K562 (cell line): ENCODE results near the gene ADPGK. TPM values are rescaled to one million over a fixed set of nuclear protein-coding genes. Genes with fewer than 3 reads are reported as not detected.

ENCODE experiments used
- BRD9 ChIP-seq: fragments of 450-650 bp; IDR thresholded peaks from 2 replicates; pipeline ENCODE4 v1.6.1; 2018; ENCODE audit warnings: low read depth; ENCODE audit not compliant: partially characterized antibody
- GTF2A2 ChIP-seq: IDR thresholded peaks from 2 replicates; pipeline ENCODE4 v1.6.1; 2016; ENCODE audit warnings: mild to moderate bottlenecking, missing genetic modification characterization, missing compliant biosample characterization
- HNRNPK ChIP-seq: fragments of 200-400 bp; formaldehyde crosslinking; IDR thresholded peaks from one replicate; pipeline ENCODE4 v1.6.1; 2018; ENCODE audit warnings: mild to moderate bottlenecking, low read depth, low read length; ENCODE audit not compliant: poor library complexity, severe bottlenecking
- PHF20 ChIP-seq: fragments of 450-650 bp; IDR thresholded peaks from 2 replicates; pipeline ENCODE4 v1.6.1; 2018; ENCODE audit not compliant: partially characterized antibody
- POLR2A ChIP-seq: fragments of 450-650 bp; conservative IDR thresholded peaks from 2 replicates; pipeline ENCODE4 v1.6.1; 2016
- POLR2AphosphoS2 ChIP-seq: IDR thresholded peaks from 2 replicates; pipeline ENCODE4 v1.6.1; 2012; ENCODE audit warnings: low read length, improper control_type of control experiment
- TEAD4 ChIP-seq, 2 experiments: sonication (generic) in 1 of 2; formaldehyde crosslinking in 1 of 2; IDR thresholded peaks; 2 replicates each; pipeline versions ENCODE4 v1.6.1 to v1.8.0; 2012 to 2022; ENCODE audit warnings: borderline replicate concordance in 1 of 2, inconsistent platforms in 1 of 2, low read length in 1 of 2, mild to moderate bottlenecking in 1 of 2, missing genetic modification reagents in 1 of 2
- TRIM28 ChIP-seq: fragments of 450-650 bp; IDR thresholded peaks from 2 replicates; pipeline ENCODE4 v1.6.1; 2017
- YY1 ChIP-seq, 3 experiments: IDR thresholded peaks; 2 replicates each; pipeline ENCODE4 v1.6.1; 2011; ENCODE audit warnings: low read length in 2 of 3, mild to moderate bottlenecking in 2 of 3, moderate library complexity in 2 of 3, borderline replicate concordance in 1 of 3, control low read depth in 1 of 3, low read depth in 1 of 3; ENCODE audit not compliant: insufficient read depth in 3 of 3, insufficient replicate concordance in 2 of 3, control insufficient read depth in 1 of 3, insufficient read length in 1 of 3; ENCODE audit errors: extremely low read depth in 1 of 3
- ZNF232 ChIP-seq: sonication (generic); formaldehyde crosslinking; IDR thresholded peaks from 2 replicates; pipeline ENCODE4 v1.8.0; 2022; ENCODE audit warnings: mild to moderate bottlenecking, missing genetic modification reagents
- polyA plus RNA-seq, 8 experiments: library from polyadenylated mRNA; depleted of rRNA in 4 of 8; stranded (reverse) in 5 of 8; unstranded in 3 of 8; fragments of >200 nt; fragmentation: Nextera tagmentation in 2 of 8; fragmentation: Illumina TruSeq in 1 of 8; extraction: Ambion mirVana in 2 of 8; extraction: Trizol in 1 of 8; gene quantifications; 2 replicates each; pipeline versions ENCODE4 v1.2.1 to v1.2.3, GENCODE V29; 2011 to 2014; ENCODE audit warnings: inconsistent platforms in 1 of 8, missing spikeins in 1 of 8
- total RNA-seq, 7 experiments: library from RNA; depleted of rRNA in 6 of 7; stranded (reverse); fragments of >200 nt in 6 of 7; fragmentation: Illumina TruSeq in 2 of 7; extraction: Trizol in 2 of 7; gene quantifications; 2 replicates each; pipeline versions ENCODE4 v1.2.1 to v1.2.3, GENCODE V29; 2011 to 2021; ENCODE audit warnings: low replicate concordance in 1 of 7
- TF ChIP-seq, protein P1 (sequence below): fragments of 250-450 bp; sonication (Bioruptor Pico); IDR thresholded peaks from 2 replicates; pipeline ENCODE4 v1.8.0; 2021; ENCODE audit warnings: borderline replicate concordance, mild to moderate bottlenecking, moderate library complexity; ENCODE audit not compliant: poor library complexity, severe bottlenecking
- TF ChIP-seq, protein P2 (sequence below): sonication (generic); formaldehyde crosslinking; IDR thresholded peaks from 2 replicates; pipeline ENCODE4 v1.8.0; 2022; ENCODE audit warnings: mild to moderate bottlenecking, missing genetic modification reagents
- TF ChIP-seq, protein P3 (sequence below), 3 experiments: IDR thresholded peaks in 2 of 3; conservative IDR thresholded peaks in 1 of 3; 2 replicates each; pipeline ENCODE4 v1.5.1; 2011 to 2012; ENCODE audit warnings: low read length in 3 of 3, mild to moderate bottlenecking in 3 of 3, control low read depth in 2 of 3, improper control_type of control experiment in 1 of 3, inconsistent platforms in 1 of 3, low read depth in 1 of 3, mixed read lengths in 1 of 3, moderate library complexity in 1 of 3; ENCODE audit not compliant: insufficient read depth in 2 of 3
- TF ChIP-seq, protein P4 (sequence below), 2 experiments: fragments of 150-350 bp in 1 of 2; IDR thresholded peaks; 2 replicates each; pipeline ENCODE4 v1.6.1; 2012 to 2016; ENCODE audit warnings: low read depth in 2 of 2, low read length in 2 of 2, mild to moderate bottlenecking in 1 of 2, moderate library complexity in 1 of 2

ADPGK gene
- total and polyA plus RNA-seq, 9 of the 15 experiments (the other 6 are each of a cell fraction or from before 2014, with no cell fraction given): 13.4 to 97.4 (median 48.5) TPM

DNA sequence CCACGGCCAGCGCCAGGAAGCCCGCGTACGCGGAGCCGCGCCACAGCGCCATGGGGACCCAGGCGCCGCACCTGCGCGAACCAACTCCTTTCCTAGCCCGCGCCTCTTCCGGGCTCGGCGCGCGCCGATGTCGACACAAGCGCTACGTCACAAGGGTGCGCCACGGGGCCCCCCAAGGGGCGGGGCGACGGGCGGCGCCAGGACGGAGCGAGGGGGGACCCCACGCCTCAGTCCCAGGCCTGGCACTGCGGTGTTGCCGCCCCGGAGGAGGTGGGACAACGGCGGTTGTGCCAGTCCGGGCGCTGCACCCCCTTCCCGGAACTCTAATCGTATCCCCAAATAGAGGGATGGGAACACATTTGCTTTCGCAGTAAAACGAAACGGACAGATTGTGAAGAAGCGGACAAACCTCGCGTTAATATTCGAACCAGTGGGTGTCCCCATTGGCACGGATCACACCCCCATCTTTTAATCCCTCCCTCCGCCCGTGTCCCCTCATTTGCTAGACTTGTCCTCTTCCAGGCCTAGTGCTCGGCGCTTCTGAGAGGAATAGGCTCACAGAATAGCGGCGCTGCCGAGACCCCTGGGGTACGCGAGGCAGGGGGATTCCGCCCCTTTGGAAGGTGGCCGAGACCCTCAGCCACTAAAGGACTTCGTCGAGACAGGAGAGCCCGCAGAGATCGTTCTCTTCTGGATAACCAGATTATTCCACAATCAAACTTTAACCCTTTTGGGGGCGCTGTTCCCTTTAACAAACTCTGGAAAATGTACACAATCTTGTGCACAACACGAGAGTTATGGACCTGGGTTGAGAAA is at the start of gene ADPGK (continued):
- no peak for TF ChIP-seq HNRNPK
- TF ChIP-seq GTF2A2 (tag): no peak
- TF ChIP-seq YY1 (IDR thresholded peaks at IDR 0.05; ENCODE audit: borderline replicate concordance in 1 of 3, control insufficient read depth in 1 of 3, extremely low read depth in 1 of 3, insufficient read depth in 3 of 3, insufficient read length in 1 of 3, insufficient replicate concordance in 2 of 3, low read depth in 1 of 3, low read length in 2 of 3): peak; percentile 39 to 87 (median 75)
- TF ChIP-seq, protein P1, sequence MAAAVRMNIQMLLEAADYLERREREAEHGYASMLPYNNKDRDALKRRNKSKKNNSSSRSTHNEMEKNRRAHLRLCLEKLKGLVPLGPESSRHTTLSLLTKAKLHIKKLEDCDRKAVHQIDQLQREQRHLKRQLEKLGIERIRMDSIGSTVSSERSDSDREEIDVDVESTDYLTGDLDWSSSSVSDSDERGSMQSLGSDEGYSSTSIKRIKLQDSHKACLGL (CRISPR knock-in tag): peak; percentile 55
- TF ChIP-seq, protein P2, sequence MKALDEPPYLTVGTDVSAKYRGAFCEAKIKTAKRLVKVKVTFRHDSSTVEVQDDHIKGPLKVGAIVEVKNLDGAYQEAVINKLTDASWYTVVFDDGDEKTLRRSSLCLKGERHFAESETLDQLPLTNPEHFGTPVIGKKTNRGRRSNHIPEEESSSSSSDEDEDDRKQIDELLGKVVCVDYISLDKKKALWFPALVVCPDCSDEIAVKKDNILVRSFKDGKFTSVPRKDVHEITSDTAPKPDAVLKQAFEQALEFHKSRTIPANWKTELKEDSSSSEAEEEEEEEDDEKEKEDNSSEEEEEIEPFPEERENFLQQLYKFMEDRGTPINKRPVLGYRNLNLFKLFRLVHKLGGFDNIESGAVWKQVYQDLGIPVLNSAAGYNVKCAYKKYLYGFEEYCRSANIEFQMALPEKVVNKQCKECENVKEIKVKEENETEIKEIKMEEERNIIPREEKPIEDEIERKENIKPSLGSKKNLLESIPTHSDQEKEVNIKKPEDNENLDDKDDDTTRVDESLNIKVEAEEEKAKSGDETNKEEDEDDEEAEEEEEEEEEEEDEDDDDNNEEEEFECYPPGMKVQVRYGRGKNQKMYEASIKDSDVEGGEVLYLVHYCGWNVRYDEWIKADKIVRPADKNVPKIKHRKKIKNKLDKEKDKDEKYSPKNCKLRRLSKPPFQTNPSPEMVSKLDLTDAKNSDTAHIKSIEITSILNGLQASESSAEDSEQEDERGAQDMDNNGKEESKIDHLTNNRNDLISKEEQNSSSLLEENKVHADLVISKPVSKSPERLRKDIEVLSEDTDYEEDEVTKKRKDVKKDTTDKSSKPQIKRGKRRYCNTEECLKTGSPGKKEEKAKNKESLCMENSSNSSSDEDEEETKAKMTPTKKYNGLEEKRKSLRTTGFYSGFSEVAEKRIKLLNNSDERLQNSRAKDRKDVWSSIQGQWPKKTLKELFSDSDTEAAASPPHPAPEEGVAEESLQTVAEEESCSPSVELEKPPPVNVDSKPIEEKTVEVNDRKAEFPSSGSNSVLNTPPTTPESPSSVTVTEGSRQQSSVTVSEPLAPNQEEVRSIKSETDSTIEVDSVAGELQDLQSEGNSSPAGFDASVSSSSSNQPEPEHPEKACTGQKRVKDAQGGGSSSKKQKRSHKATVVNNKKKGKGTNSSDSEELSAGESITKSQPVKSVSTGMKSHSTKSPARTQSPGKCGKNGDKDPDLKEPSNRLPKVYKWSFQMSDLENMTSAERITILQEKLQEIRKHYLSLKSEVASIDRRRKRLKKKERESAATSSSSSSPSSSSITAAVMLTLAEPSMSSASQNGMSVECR (CRISPR knock-in tag): peak; percentile 78; the same call in 1 of the 2 replicates
- TF ChIP-seq POLR2AphosphoS2: no peak
- TF ChIP-seq, protein P3, sequence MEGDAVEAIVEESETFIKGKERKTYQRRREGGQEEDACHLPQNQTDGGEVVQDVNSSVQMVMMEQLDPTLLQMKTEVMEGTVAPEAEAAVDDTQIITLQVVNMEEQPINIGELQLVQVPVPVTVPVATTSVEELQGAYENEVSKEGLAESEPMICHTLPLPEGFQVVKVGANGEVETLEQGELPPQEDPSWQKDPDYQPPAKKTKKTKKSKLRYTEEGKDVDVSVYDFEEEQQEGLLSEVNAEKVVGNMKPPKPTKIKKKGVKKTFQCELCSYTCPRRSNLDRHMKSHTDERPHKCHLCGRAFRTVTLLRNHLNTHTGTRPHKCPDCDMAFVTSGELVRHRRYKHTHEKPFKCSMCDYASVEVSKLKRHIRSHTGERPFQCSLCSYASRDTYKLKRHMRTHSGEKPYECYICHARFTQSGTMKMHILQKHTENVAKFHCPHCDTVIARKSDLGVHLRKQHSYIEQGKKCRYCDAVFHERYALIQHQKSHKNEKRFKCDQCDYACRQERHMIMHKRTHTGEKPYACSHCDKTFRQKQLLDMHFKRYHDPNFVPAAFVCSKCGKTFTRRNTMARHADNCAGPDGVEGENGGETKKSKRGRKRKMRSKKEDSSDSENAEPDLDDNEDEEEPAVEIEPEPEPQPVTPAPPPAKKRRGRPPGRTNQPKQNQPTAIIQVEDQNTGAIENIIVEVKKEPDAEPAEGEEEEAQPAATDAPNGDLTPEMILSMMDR (IDR thresholded peaks at IDR 0.05 in 2 of 3, conservative IDR thresholded peaks at IDR 0.05 in 1 of 3; ENCODE audit: insufficient read depth in 2 of 3, low read depth in 1 of 3, low read length in 3 of 3): peak; percentile 48 to 78 (median 74)
- peak; percentile 98 for TF ChIP-seq PHF20
- TF ChIP-seq, protein P4, sequence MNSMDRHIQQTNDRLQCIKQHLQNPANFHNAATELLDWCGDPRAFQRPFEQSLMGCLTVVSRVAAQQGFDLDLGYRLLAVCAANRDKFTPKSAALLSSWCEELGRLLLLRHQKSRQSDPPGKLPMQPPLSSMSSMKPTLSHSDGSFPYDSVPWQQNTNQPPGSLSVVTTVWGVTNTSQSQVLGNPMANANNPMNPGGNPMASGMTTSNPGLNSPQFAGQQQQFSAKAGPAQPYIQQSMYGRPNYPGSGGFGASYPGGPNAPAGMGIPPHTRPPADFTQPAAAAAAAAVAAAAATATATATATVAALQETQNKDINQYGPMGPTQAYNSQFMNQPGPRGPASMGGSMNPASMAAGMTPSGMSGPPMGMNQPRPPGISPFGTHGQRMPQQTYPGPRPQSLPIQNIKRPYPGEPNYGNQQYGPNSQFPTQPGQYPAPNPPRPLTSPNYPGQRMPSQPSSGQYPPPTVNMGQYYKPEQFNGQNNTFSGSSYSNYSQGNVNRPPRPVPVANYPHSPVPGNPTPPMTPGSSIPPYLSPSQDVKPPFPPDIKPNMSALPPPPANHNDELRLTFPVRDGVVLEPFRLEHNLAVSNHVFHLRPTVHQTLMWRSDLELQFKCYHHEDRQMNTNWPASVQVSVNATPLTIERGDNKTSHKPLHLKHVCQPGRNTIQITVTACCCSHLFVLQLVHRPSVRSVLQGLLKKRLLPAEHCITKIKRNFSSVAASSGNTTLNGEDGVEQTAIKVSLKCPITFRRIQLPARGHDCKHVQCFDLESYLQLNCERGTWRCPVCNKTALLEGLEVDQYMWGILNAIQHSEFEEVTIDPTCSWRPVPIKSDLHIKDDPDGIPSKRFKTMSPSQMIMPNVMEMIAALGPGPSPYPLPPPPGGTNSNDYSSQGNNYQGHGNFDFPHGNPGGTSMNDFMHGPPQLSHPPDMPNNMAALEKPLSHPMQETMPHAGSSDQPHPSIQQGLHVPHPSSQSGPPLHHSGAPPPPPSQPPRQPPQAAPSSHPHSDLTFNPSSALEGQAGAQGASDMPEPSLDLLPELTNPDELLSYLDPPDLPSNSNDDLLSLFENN (IDR thresholded peaks at IDR 0.05; ENCODE audit: low read depth in 2 of 2, low read length in 2 of 2): 0 out of 4 replicates have a peak, but pooled peaks of 1 of the 2 experiments have one; percentile 19
- TF ChIP-seq TRIM28: no peak; the same call in 1 of the 2 replicates
- TF ChIP-seq POLR2A: peak; percentile 92
- peak; percentile 44 for TF ChIP-seq BRD9
- TF ChIP-seq ZNF232 (CRISPR knock-in tag): no peak
- no peak for TF ChIP-seq TEAD4 (IDR thresholded peaks at IDR 0.05; ENCODE audit: low read length)
- TF ChIP-seq TEAD4 (CRISPR knock-in tag; IDR thresholded peaks at IDR 0.05; ENCODE audit: borderline replicate concordance): no peak
